Measurements from ENCODE around the gene SLC13A3. TPM values are rescaled to one million over a fixed set of nuclear protein-coding genes. Genes with fewer than 3 reads are reported as not detected.
A peak's percentile ranks its signal among the peaks of the same experiment; 100 is the strongest.

Gene SLC13A3
- total RNA-seq, 3 donors from 2014 or later = 0.27 to 0.54 TPM; not detected in 1

GRCh38 chr20:46689754-46690085 lies 38.5 kb upstream of the SLC13A3 start:
- no peak for DNase-seq
- Histone ChIP-seq H3K36me3 (ENCODE audit: low read depth) (peaks cover 4% of the 10 kb centered on the region), H3K4me3 (peak overlapping the region; percentile 79), H3K9me3 (no peaks in the 10 kb centered on the region), H3K4me1 (ENCODE audit: low read depth) (peaks cover 15% of the 10 kb centered on the region)
- ATAC-seq = no peak
- intact Hi-C loops (cut with DNase I, micrococcal nuclease) = loop anchor here in 1 of 2 donors (10.0 kb wide), 1 partner anchor 165 kb away; no protein-coding TSS in a partner anchor
- TF ChIP-seq CTCF (IDR thresholded peaks at IDR 0.05) = no peak

GRCh38 chr20:46689082-46689753 lies 38.0 kb upstream of the SLC13A3 start, which contains the start of gene TP53RK:
Gene TP53RK (minus strand): TSS chr20:46689444. CDS start chr20:46689414, 30 bp downstream.
- peaks cover 4% of the 10 kb centered on the region for H3K36me3 ChIP-seq (ENCODE audit: low read depth)
- no peaks in the 10 kb centered on the region for H3K9me3 ChIP-seq
- peak within 1 kb of the TSS; percentile 79 for H3K4me3 ChIP-seq
- ATAC-seq (peak; percentile 98), DNase-seq (peak; percentile 98 to 100 (median 99))
- peaks cover 15% of the 10 kb centered on the region for H3K4me1 ChIP-seq (ENCODE audit: low read depth)
- intact Hi-C loops (cut with DNase I, micrococcal nuclease) = loop anchor here in 1 of 2 donors (10.0 kb wide), 1 partner anchor 164 kb away; no protein-coding TSS in a partner anchor
- peak; percentile 29 for TF ChIP-seq CTCF (IDR thresholded peaks at IDR 0.05)

DNA sequence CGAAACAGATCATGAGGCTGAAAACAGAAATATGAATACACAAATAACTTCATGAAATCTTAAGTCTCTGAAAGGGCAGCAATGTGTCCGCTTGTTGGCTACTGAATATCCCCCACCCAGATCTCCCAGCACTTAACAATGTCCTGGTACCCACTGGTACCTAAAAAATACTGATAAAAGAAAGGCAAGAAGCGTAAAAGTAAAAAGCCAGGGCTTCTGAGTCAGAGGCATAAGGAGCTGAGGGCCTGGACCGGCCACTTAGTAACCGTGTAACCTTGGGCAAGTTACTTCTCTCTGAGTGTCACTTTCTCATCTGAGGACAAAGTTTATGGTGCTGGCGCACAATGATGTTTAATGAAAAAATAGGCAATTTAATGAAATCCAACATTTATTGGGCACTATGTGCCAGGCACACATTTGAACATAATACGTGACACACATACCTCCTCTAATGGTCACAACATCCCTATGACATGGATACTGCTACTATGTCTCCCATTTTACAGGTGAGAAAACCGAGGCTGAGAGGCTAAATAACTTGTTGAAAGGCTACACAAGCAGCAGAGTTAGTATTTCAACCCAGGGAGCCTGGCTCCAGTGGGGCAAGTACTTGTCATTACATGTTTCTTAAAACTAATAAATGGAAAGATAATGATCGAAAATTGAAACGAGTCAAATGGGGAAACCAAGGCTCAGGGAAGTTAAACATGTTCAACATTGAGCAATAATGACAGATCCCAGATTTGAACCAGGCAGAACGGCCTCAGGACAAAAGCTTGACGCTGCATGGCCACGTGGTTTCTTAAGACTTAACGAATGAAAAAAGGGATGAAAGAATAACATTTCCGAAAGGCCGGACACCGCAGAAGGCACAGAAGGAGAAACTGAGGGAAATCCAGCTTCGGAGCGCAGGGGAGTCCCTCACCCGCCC lies 37.2 kb upstream of the SLC13A3 start:
- no peaks in the 10 kb centered on the region for H3K9me3 ChIP-seq
- DNase-seq = peak in 1 of 3 donors; percentile 31
- H3K36me3 ChIP-seq (ENCODE audit: low read depth) = peaks cover 4% of the 10 kb centered on the region
- no peak for TF ChIP-seq CTCF (IDR thresholded peaks at IDR 0.05)
- peak; percentile 3 for ATAC-seq
- H3K4me1 ChIP-seq (ENCODE audit: low read depth) = peaks cover 15% of the 10 kb centered on the region
- intact Hi-C loops (cut with DNase I, micrococcal nuclease) = loop anchor here in 1 of 2 donors (10.0 kb wide), 1 partner anchor 164 kb away; no protein-coding TSS in a partner anchor
- peak overlapping the region; percentile 79 for H3K4me3 ChIP-seq

DNA sequence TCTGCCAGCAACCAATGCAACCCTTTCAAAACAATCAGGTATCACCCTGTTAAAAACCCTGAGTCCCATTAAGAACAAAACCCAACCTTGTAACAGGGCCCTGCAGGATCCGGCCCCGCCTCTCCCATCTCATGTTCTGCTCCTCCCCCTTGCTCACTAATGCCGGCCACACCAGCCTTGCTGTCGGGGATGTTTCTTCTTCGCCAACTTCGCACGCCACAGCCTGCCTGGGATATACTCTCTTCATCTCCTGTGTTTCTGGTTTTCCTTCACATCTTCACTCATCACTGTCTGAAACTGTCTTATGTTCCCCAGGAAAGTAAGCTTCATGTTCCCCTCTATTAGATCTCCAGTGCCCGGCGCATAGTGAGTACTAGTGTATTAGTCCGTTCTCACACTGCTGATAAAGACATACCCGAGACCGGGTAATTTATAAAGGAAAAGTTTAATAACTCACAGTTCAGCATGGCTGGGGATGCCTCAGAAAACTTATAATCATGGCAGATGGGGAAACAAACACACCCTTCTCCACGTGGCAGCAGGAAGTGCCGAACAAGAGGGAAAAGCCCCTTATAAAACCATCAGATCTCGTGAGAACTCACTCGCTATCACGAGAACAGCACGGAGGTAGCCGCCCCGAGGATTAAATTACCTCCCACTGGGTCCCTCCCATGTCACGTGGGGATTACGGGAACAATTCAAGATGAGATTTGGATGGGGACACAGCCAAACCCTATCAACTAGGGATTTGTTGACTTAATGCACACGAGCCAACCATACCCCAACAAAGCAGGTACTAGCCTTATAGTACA lies 32.9 kb upstream of the SLC13A3 start:
- TF ChIP-seq CTCF (IDR thresholded peaks at IDR 0.05) = no peak
- Histone ChIP-seq H3K9me3 (no peaks in the 10 kb centered on the region), H3K36me3 (ENCODE audit: low read depth) (no peaks in the 10 kb centered on the region), H3K4me3 (no peak overlapping the region), H3K4me1 (ENCODE audit: low read depth) (peaks cover 15% of the 10 kb centered on the region)
- ATAC-seq (peak; percentile 26), DNase-seq (no peak)
- intact Hi-C loops (cut with DNase I, micrococcal nuclease) = loop anchor here in 1 of 2 donors (10.0 kb wide), 1 partner anchor 159 kb away; no protein-coding TSS in a partner anchor

- no peak for TF ChIP-seq CTCF (IDR thresholded peaks at IDR 0.05)
- intact Hi-C loops (cut with DNase I, micrococcal nuclease) = loop anchor here in 1 of 2 donors (10.0 kb wide), 1 partner anchor 159 kb away; no protein-coding TSS in a partner anchor
- Histone ChIP-seq H3K9me3 (no peaks in the 10 kb centered on the region), H3K4me1 (ENCODE audit: low read depth) (peaks cover 15% of the 10 kb centered on the region), H3K4me3 (no peak overlapping the region), H3K36me3 (ENCODE audit: low read depth) (no peaks in the 10 kb centered on the region)
- no peak for DNase-seq
- no peak for ATAC-seq
Observed at GRCh38 chr20:46683668-46683938, 32.3 kb upstream of the SLC13A3 start.

All from mucosa of descending colon (tissue), 3 donors.